IMR-90 (cell line): ENCODE data around the gene MACF1. TPM values are rescaled to one million over a fixed set of nuclear protein-coding genes. Genes with fewer than 3 reads are reported as not detected.

Experiments
- ATAC-seq: fragments of 200-7000 bp; cut with Tn5 transposase; 2 replicates; pipeline ENCODE4 v1.9.1; 2020; ENCODE audit warnings: low read depth, mild to moderate bottlenecking, moderate library complexity
- BruUV-seq: library from RNA; stranded (reverse); fragments of 400-500 nt; replicated peaks from 2 replicates; lab custom pipeline; 2021; lab: Mats Ljungman, UMichigan
- CTCF ChIA-PET: fragments of 300-600 bp; formaldehyde crosslinking; extraction: SDS; loops from one replicate; lab custom pipeline; 2021; ENCODE audit warnings: antibody characterized with exemption; lab: Yijun Ruan, JAX
- POLR2A ChIA-PET: fragments of 300-600 bp; sonication (Branson Sonifier 250); formaldehyde crosslinking; loops from one replicate; lab custom pipeline; 2022; ENCODE audit warnings: antibody characterized with exemption; ENCODE audit not compliant: unreplicated experiment; lab: Charles Lee
- DNase-seq: peaks from one replicate; pipeline ENCODE4 v3.0.0; 2013
- H2AFZ ChIP-seq: replicated peaks from 2 replicates; pipeline ENCODE3; 2013; ENCODE audit warnings: low read length, mild to moderate bottlenecking; ENCODE audit not compliant: poor library complexity
- H2AK5ac ChIP-seq: 2 replicates; pipeline ENCODE4 v1.6.1; 2013; ENCODE audit warnings: low read depth, low read length, inconsistent platforms
- H2AK9ac ChIP-seq: replicated peaks from 2 replicates; pipeline ENCODE3; 2013; ENCODE audit warnings: mild to moderate bottlenecking, low read depth, low read length, moderate library complexity; ENCODE audit not compliant: poor library complexity
- H2BK120ac ChIP-seq: 2 replicates; pipeline ENCODE4 v1.6.1; 2013; ENCODE audit warnings: low read depth, low read length, inconsistent platforms
- H2BK15ac ChIP-seq: 3 replicates; pipeline ENCODE4 v1.6.1; 2013; ENCODE audit warnings: low read depth, low read length, inconsistent platforms
- H2BK20ac ChIP-seq: 2 replicates; pipeline ENCODE4 v1.6.1; 2013; ENCODE audit warnings: low read depth, mild to moderate bottlenecking, inconsistent platforms, low read length, moderate library complexity
- H2BK5ac ChIP-seq: 2 replicates; pipeline ENCODE4 v1.6.1; 2013; ENCODE audit warnings: mild to moderate bottlenecking, low read depth, low read length, inconsistent platforms; ENCODE audit not compliant: poor library complexity, severe bottlenecking
- H3K14ac ChIP-seq: replicated peaks from 2 replicates; pipeline ENCODE4 v1.6.1; 2013; ENCODE audit warnings: low read depth, low read length, inconsistent platforms
- H3K18ac ChIP-seq: 2 replicates; pipeline ENCODE4 v1.6.1; 2013; ENCODE audit warnings: low read depth, low read length, control low read depth
- H3K23ac ChIP-seq: 2 replicates; pipeline ENCODE4 v1.6.1; 2013; ENCODE audit warnings: low read depth, low read length, inconsistent platforms
- H3K27ac ChIP-seq: 2 replicates; pipeline ENCODE4 v1.5.1; 2013; ENCODE audit warnings: mild to moderate bottlenecking, control low read depth, low read length; ENCODE audit not compliant: insufficient read depth
- H3K27me3 ChIP-seq: 2 replicates; pipeline ENCODE4 v1.6.1; 2013; ENCODE audit warnings: low read length; ENCODE audit not compliant: control insufficient read depth, insufficient read depth
- H3K36me3 ChIP-seq: 2 replicates; pipeline ENCODE4 v1.6.1; 2013; ENCODE audit warnings: low read length, mixed read lengths; ENCODE audit not compliant: control insufficient read depth, insufficient read depth
- H3K4ac ChIP-seq: 2 replicates; pipeline ENCODE4 v1.6.1; 2013; ENCODE audit warnings: low read depth, low read length, inconsistent platforms
- H3K4me1 ChIP-seq: 2 replicates; pipeline ENCODE4 v1.6.1; 2013; ENCODE audit warnings: low read length, mixed read lengths; ENCODE audit not compliant: control insufficient read depth, insufficient read depth
- H3K4me2 ChIP-seq: 2 replicates; pipeline ENCODE4 v1.6.1; 2013; ENCODE audit warnings: low read depth, mild to moderate bottlenecking, control low read depth, low read length, moderate library complexity
- H3K4me3 ChIP-seq: 2 replicates; pipeline ENCODE4 v1.5.1; 2013; ENCODE audit warnings: low read depth, mild to moderate bottlenecking, control low read depth, low read length, moderate library complexity; ENCODE audit not compliant: insufficient read depth
- H3K56ac ChIP-seq: 2 replicates; pipeline ENCODE4 v1.6.1; 2013; ENCODE audit warnings: low read length, inconsistent platforms; ENCODE audit not compliant: insufficient read depth; ENCODE audit errors: extremely low read depth
- H3K79me1 ChIP-seq, 2 experiments: 2 replicates each; pipeline ENCODE4 v1.6.1; 2013; ENCODE audit warnings: low read length in 2 of 2, inconsistent platforms in 1 of 2, low read depth in 1 of 2
- H3K9ac ChIP-seq: 2 replicates; pipeline ENCODE4 v1.6.1; 2013; ENCODE audit warnings: low read depth, low read length, control low read depth
- H3K9me1 ChIP-seq: 2 replicates; pipeline ENCODE4 v1.6.1; 2013; ENCODE audit warnings: low read length, inconsistent platforms; ENCODE audit not compliant: insufficient read depth
- H3K9me3 ChIP-seq: 2 replicates; pipeline ENCODE4 v1.6.1; 2013; ENCODE audit warnings: low read length; ENCODE audit not compliant: control insufficient read depth, insufficient read depth
- H4K20me1 ChIP-seq: 2 replicates; pipeline ENCODE4 v1.6.1; 2013; ENCODE audit warnings: low read length, inconsistent platforms; ENCODE audit not compliant: insufficient read depth
- H4K5ac ChIP-seq: 2 replicates; pipeline ENCODE4 v1.6.1; 2013; ENCODE audit warnings: mild to moderate bottlenecking, low read depth, low read length, control low read depth
- H4K8ac ChIP-seq, 2 experiments: 2 replicates each; pipeline ENCODE4 v1.6.1; 2013; ENCODE audit warnings: low read depth in 2 of 2, low read length in 2 of 2, control low read depth in 1 of 2, inconsistent platforms in 1 of 2
- H4K91ac ChIP-seq: 2 replicates; pipeline ENCODE4 v1.6.1; 2013; ENCODE audit warnings: low read depth, low read length, inconsistent platforms; ENCODE audit not compliant: insufficient read depth
- CHD1 ChIP-seq: IDR thresholded peaks from 2 replicates; pipeline ENCODE4 v1.6.1; 2012; ENCODE audit warnings: low read depth, low read length, improper control_type of control experiment
- CTCF ChIP-seq: conservative IDR thresholded peaks from 2 replicates; pipeline ENCODE4 v1.5.1; 2012; ENCODE audit warnings: mild to moderate bottlenecking, low read depth, low read length, improper control_type of control experiment
- ELK1 ChIP-seq: fragments of 150-350 bp; IDR thresholded peaks from 2 replicates; pipeline ENCODE4 v1.6.1; 2016; ENCODE audit warnings: low read depth, mild to moderate bottlenecking, low read length, moderate library complexity, borderline replicate concordance
- MAZ ChIP-seq: IDR thresholded peaks from 2 replicates; pipeline ENCODE4 v1.6.1; 2012; ENCODE audit warnings: low read depth, mild to moderate bottlenecking, low read length, improper control_type of control experiment, moderate library complexity, borderline replicate concordance
- MXI1 ChIP-seq: IDR thresholded peaks from 2 replicates; pipeline ENCODE4 v1.6.1; 2012; ENCODE audit warnings: low read depth, mild to moderate bottlenecking, low read length, moderate library complexity, borderline replicate concordance
- POLR2A ChIP-seq: IDR thresholded peaks from 2 replicates; pipeline ENCODE4 v1.6.1; 2012; ENCODE audit warnings: mild to moderate bottlenecking, low read depth, low read length
- RAD21 ChIP-seq: IDR thresholded peaks from 2 replicates; pipeline ENCODE4 v1.6.1; 2012; ENCODE audit warnings: low read length, improper control_type of control experiment
- WGBS, 2 experiments: methylation state at CpG; one replicate each; pipeline versions ENCODE4 v1.1.5 to v1.1.7; 2013; ENCODE audit warnings: missing lambda C conversion rate in 2 of 2; ENCODE audit not compliant: insufficient read length in 1 of 2; ENCODE audit errors: extremely low coverage in 2 of 2; 5-methylcytosine and 5-hydroxymethylcytosine counted together
- dilution Hi-C: fragments of 300-500 bp; cut with HindIII; formaldehyde crosslinking; loops from one replicate; pipeline ENCODE4 v1.14.3; 2018; ENCODE audit warnings: low sequenced_read_pairs; ENCODE audit not compliant: unreplicated experiment
- in situ Hi-C: fragments of 300-500 bp; cut with MboI; formaldehyde crosslinking; loops from 3 replicates; pipeline ENCODE4 v1.14.3; 2019; ENCODE audit warnings: low sequenced_read_pairs, inconsistent platforms, mixed read lengths
- intact Hi-C: fragments of 100-400 bp; cut with micrococcal nuclease; formaldehyde crosslinking; loops from 2 replicates; pipeline ENCODE4 v1.10.0; 2022
- polyA plus RNA-seq, 3 experiments: library from polyadenylated mRNA; depleted of rRNA; stranded (reverse); fragments of >200 nt; gene quantifications; 2 replicates each; pipeline ENCODE4 v1.2.3, GENCODE V29; 2012; ENCODE audit warnings: low replicate concordance in 1 of 3
- total RNA-seq: library from RNA; depleted of rRNA; stranded (reverse); fragments of >200 nt; gene quantifications from 2 replicates; pipeline ENCODE4 v1.2.3, GENCODE V29; 2012

The MACF1 gene
- total and polyA plus RNA-seq, 2 of the 4 experiments (the other 2 are of a cell fraction) = 67.6 to 369 TPM

DNA sequence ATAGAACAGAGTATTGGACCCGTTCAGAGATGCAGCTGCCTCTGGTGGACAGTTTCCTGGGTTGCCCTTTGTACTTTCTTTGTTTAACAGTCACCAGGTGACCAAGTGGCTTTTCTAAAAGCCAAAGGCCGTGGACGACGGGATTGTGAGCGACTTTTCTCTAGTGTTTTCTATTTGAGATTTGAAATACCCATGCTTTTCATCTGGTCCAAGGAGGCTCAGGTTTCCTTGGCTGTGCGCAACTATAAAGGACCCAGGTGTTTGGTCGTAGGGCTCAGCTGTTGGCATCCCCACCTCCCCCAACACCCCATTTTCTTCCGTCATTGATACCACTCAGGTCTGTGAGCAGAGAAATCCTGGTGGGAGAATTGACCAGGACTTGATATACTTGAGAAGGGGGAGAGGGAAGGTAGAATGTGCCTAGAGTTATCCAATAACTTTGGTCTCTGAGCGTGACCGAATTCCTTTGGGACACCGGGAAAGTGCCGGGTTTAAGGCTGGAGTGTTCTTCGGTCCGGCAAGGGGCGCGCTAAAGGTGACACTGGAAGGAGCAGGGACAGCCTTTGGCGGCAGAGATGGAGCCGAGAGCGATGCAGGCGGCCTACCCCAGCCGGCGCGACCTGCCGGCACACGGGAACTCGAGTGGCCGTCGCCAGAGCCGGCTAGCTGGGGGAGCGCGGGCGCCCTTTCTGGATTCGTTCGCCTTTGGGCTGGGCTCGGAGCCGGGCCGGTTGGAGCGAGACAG is 203.6 kb downstream of the MACF1 start:
- Histone ChIP-seq H3K4me2 (peak overlapping the region; percentile 84), H2AK9ac (peak overlapping the region; percentile 92), H4K5ac (peak overlapping the region; percentile 45), H3K27ac (peak overlapping the region; percentile 99), H3K18ac (peak overlapping the region; percentile 62), H4K8ac (peak overlapping the region; percentile 77 to 95), H3K4me3 (peak overlapping the region; percentile 61), H3K9me1 (peaks cover 4% of the 10 kb centered on the region; the same call in 1 of the 2 replicates), H3K23ac (peak overlapping the region; percentile 98), H3K56ac (peak overlapping the region; percentile 96), H3K9me3 (no peaks in the 10 kb centered on the region), H2BK20ac (peak overlapping the region; percentile 53), H2BK5ac (peak overlapping the region; percentile 91), H3K9ac (peak overlapping the region; percentile 95), H2AFZ (peak overlapping the region; percentile 88), H3K27me3 (no peaks in the 10 kb centered on the region), H3K79me1 (peaks cover 31 to 75% of the 10 kb centered on the region in 2 experiments), H3K4ac (peak overlapping the region; percentile 95), H3K14ac (peak overlapping the region; percentile 97), H3K4me1 (peaks cover 33% of the 10 kb centered on the region), H2BK120ac (peak overlapping the region; percentile 92), H4K20me1 (peaks cover 38% of the 10 kb centered on the region), H3K36me3 (peaks cover 8% of the 10 kb centered on the region; the same call in 1 of the 2 replicates), H2AK5ac (peak overlapping the region; percentile 93), H4K91ac (peak overlapping the region; percentile 86), H2BK15ac (peak overlapping the region; percentile 35; the same call in 2 of the 3 replicates)
- TF ChIP-seq MXI1 (no peak), CTCF (no peak), POLR2A (no peak), RAD21 (no peak), ELK1 (no peak), MAZ (no peak), CHD1 (no peak)
- BruUV-seq = no TSS peak
- dilution Hi-C loops (no loop called here), in situ Hi-C loops (no loop called here), intact Hi-C loops (loop anchor here (1.0 to 5.0 kb wide), 2 partner anchors 10 to 216 kb away; no protein-coding TSS in a partner anchor)
- WGBS, 2 experiments = 2% methylated on average over 8 of the region's 38 CpGs; no CpG with 5 or more reads in 1 of the 2 experiments
- no peak for ATAC-seq
- POLR2A ChIA-PET = no interaction called here
- no peak for DNase-seq
- CTCF ChIA-PET = interaction anchor here (4.3 kb wide), 1 partner anchor 21 kb away, joined by 32 read pairs; no protein-coding TSS in a partner anchor
